Measurements from ENCODE around the gene SMOC2. TPM values are rescaled to one million over a fixed set of nuclear protein-coding genes. Genes with fewer than 3 reads are reported as not detected.

Gene SMOC2
- total and polyA plus RNA-seq, 2 of the 13 experiments (the other 11 are each of a cell fraction or from before 2014, with no cell fraction given), result not detected

GRCh38 chr6:168684471-168684870 lies 243.5 kb downstream of the SMOC2 start (continued):
- TF ChIP-seq ARID5B (CRISPR knock-in tag; IDR thresholded peaks at IDR 0.05) (no peak), GATAD1 (CRISPR knock-in tag; IDR thresholded peaks at IDR 0.05) (no peak), CREB3 (CRISPR knock-in tag; IDR thresholded peaks at IDR 0.05) (no peak), ZBTB43 (CRISPR knock-in tag; conservative IDR thresholded peaks at IDR 0.05) (no peak), CREBL2 (CRISPR knock-in tag; IDR thresholded peaks at IDR 0.05; ENCODE audit: borderline replicate concordance) (no peak), ZNF253 (CRISPR knock-in tag; IDR thresholded peaks at IDR 0.05; ENCODE audit: borderline replicate concordance) (no peak), ZBTB44 (CRISPR knock-in tag; IDR thresholded peaks at IDR 0.05) (no peak), ETV6 (CRISPR knock-in tag; conservative IDR thresholded peaks at IDR 0.05) (no peak)

Data from HepG2 (cell line).